Lower leg skin (tissue), 3 donors: ENCODE results near the gene ASB16.

ENCODE experiments used
- POLR2A ChIP-seq, 2 donors: fragments of 450-650 bp; IDR thresholded peaks; one replicate each; pipeline ENCODE4 v1.6.1; 2016 to 2017; ENCODE audit warnings: antibody characterized with exemption in 2 of 2, mild to moderate bottlenecking in 1 of 2, moderate library complexity in 1 of 2
- TF ChIP-seq, protein P1 (sequence below), 3 donors: fragments of 450-650 bp; IDR thresholded peaks; one replicate each; pipeline ENCODE4 v1.5.1; 2016; ENCODE audit warnings: antibody characterized with exemption in 3 of 3, mild to moderate bottlenecking in 3 of 3, moderate library complexity in 2 of 3

DNA sequence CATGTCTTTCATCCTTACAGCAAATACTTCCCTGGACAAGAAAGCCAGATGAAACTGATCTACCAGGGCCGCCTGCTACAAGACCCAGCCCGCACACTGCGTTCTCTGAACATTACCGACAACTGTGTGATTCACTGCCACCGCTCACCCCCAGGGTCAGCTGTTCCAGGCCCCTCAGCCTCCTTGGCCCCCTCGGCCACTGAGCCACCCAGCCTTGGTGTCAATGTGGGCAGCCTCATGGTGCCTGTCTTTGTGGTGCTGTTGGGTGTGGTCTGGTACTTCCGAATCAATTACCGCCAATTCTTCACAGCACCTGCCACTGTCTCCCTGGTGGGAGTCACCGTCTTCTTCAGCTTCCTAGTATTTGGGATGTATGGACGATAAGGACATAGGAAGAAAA, 20.0 kb downstream of the ASB16 start:
- TF ChIP-seq, protein P1, sequence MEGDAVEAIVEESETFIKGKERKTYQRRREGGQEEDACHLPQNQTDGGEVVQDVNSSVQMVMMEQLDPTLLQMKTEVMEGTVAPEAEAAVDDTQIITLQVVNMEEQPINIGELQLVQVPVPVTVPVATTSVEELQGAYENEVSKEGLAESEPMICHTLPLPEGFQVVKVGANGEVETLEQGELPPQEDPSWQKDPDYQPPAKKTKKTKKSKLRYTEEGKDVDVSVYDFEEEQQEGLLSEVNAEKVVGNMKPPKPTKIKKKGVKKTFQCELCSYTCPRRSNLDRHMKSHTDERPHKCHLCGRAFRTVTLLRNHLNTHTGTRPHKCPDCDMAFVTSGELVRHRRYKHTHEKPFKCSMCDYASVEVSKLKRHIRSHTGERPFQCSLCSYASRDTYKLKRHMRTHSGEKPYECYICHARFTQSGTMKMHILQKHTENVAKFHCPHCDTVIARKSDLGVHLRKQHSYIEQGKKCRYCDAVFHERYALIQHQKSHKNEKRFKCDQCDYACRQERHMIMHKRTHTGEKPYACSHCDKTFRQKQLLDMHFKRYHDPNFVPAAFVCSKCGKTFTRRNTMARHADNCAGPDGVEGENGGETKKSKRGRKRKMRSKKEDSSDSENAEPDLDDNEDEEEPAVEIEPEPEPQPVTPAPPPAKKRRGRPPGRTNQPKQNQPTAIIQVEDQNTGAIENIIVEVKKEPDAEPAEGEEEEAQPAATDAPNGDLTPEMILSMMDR (IDR thresholded peaks at IDR 0.05) = no peak
- no peak for TF ChIP-seq POLR2A (IDR thresholded peaks at IDR 0.05)
